ELR (cell line): Measurements from ENCODE around the gene SPTSSA.
A peak's percentile ranks its signal among the peaks of the same experiment; 100 is the strongest.
"Not testable (repeated sequence)": the region's sequence is repeated elsewhere in the genome, so short reads cannot be mapped to it uniquely, and the experiment has no call there.

ENCODE experiments used
- DNase-seq: peaks from one replicate; pipeline ENCODE4 v3.0.0-alpha.2; 2015; ENCODE audit warnings: low read depth

The SPTSSA gene

GRCh38 chr14:34462132-34462893 lies at the start of gene SPTSSA:
SPTSSA (minus strand) TSS chr14:34462240; CDS start chr14:34462207, 33 bp downstream.
- DNase-seq: peak; percentile 94

- no peak for DNase-seq
Measured at GRCh38 chr14:34507884-34508283, 45.8 kb upstream of the SPTSSA start.

- DNase-seq: no peak
Measured at GRCh38 chr14:34507459-34507858, 45.4 kb upstream of the SPTSSA start.

GRCh38 chr14:34505124-34505491 lies 43.1 kb upstream of the SPTSSA start:
- DNase-seq: not testable (repeated sequence)

- DNase-seq: not testable (repeated sequence)
Measured at GRCh38 chr14:34504027-34504426, 42.0 kb upstream of the SPTSSA start.

- DNase-seq: no peak
Measured at GRCh38 chr14:34502545-34503225, 40.6 kb upstream of the SPTSSA start.

- DNase-seq: peak; percentile 47
Measured at GRCh38 chr14:34502001-34502400, 40.0 kb upstream of the SPTSSA start.

- DNase-seq: no peak
Measured at GRCh38 chr14:34501004-34501580, 39.1 kb upstream of the SPTSSA start.

GRCh38 chr14:34498684-34499412 lies 36.8 kb upstream of the SPTSSA start:
- peak; percentile 56 for DNase-seq

- peak; percentile 99 for DNase-seq
Measured at GRCh38 chr14:34496679-34497513, 34.9 kb upstream of the SPTSSA start.

GRCh38 chr14:34496007-34496678 lies 34.1 kb upstream of the SPTSSA start:
- no peak for DNase-seq

GRCh38 chr14:34489324-34489723 lies 27.3 kb upstream of the SPTSSA start:
- DNase-seq: no peak

- no peak for DNase-seq
Measured at GRCh38 chr14:34488528-34488927, 26.5 kb upstream of the SPTSSA start.

- no peak for DNase-seq
Measured at GRCh38 chr14:34484726-34485125, 22.7 kb upstream of the SPTSSA start.

GRCh38 chr14:34482463-34482862 lies 20.4 kb upstream of the SPTSSA start:
- no peak for DNase-seq

GRCh38 chr14:34479694-34480093 lies 17.7 kb upstream of the SPTSSA start:
- DNase-seq: no peak

GRCh38 chr14:34478261-34478660 lies 16.2 kb upstream of the SPTSSA start:
- no peak for DNase-seq

- DNase-seq: not testable (repeated sequence)
Measured at GRCh38 chr14:34476036-34476435, 14.0 kb upstream of the SPTSSA start.

GRCh38 chr14:34475163-34475562 lies 13.1 kb upstream of the SPTSSA start:
- no peak for DNase-seq

GRCh38 chr14:34474187-34474679 lies 12.2 kb upstream of the SPTSSA start:
- DNase-seq: no peak
